ENCODE measurements around the gene CCDC30.

- TF ChIP-seq CTCF (conservative IDR thresholded peaks at IDR 0.05; ENCODE audit: low read length) (no peak), EZH2phosphoT487 (IDR thresholded peaks at IDR 0.05; ENCODE audit: borderline replicate concordance) (no peak)
These were observed 104.0 kb downstream of the CCDC30 start for GRCh38 chr1:42567038-42567437.
